ENCODE measurements around the gene STIP1.

Gene STIP1

DNA sequence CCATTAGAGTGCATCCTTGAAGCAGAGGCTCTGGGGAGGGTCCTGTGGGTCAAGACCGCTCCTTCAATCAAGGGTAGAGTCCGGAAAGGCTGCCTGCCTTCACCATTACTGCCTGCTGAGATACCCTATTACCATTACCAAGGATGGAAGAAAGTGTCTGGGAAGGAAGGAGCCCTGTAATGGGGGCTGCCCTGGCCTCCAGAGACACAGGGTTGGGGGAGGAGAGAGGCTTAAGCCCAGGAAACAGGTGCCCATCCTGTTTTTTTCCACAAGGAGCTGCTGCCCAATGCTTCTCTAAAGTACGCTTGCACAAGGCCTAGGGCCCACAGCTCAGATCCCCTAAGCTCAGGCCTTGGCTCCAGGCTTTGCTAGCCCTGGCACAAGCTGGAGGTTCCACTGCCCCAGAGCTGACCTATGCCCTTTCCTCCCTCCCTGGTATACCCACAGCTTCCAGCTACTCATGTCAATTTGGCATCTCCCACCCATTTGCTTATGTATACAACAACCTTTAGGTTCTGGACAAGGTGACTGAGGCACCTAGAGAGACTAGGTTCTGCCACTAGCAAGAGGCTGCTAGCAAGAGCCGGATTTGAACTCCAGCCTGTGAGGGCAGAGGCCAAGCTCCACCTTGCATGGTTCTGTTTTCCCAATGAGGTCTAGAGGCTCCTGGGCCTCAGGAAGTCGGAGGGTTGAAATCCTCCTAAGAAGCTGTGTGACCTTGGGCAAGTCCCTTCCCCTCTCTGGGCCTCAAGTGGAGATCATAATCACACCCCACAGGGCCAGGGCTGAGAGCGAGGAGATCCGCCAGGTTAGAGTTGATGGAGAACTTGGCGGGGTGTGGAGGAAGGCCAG is 63.8 kb downstream of the STIP1 start:
- no peak for DNase-seq

DNA sequence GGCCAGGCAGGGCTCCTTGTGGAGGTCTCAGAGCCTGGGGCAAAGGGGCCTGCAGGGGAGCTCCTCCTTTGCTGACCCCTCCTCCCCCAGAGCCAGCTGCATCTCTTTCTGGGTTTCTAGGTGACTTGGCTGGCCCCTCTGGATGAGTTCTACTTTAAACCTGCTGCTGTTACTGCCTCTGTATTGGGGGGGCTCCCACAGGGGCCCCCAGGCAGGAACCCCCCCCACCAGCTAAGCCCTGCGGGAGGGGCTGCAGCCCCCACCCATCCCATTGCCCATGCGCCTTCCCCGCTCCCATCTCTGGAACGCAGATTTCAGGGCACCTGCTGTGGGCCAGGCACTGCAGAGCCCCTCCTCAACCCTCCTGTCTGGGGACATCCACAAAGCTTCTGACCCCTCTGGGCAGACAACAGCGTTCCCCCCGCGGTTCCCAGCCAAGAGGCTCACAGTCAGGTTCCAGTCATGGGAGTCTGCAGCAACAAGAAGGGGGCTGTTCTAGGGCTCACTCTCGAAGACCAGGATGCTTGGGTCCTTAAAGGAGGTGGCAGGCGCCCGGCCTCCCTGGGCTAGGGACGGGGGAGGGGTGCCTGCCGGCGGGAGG is 64.5 kb downstream of the STIP1 start:
- no peak for DNase-seq

DNA sequence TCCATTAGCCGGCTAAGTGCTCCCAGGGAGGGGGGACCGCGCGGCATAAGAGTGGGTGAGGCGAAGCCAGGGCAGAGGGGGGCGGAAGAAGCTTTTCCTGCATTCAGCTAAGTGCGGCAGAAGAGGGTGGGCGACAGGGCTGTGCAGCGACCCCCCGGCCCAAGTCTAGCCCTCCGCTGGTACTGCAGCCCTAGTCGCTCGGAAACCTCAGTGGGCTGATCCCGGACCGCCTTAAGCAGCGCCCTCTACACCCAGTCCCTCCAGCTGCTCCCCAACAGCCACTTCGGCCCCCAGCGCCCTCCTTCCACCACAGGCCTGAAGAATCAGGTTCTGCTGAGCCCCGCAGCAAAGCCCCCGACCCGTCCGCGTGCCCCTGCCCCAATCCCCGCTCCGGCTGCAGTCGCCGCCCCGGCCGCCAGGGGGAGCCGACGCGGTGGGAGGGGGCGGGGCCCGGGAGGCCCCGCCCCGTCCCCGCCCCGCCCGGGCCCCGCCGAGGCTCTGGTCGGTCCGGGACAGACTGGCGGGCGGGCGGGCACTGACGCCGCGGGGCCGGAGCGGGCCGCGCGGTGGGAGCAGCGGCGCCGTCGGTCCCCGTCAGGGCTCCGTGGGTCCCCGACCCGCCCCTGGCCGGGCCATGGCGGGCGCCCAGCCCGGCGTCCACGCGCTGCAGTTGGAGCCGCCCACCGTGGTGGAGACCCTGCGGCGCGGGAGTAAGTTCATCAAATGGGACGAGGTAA is 65.2 kb downstream of the STIP1 start, which contains the start of gene PLCB3:
TSS of gene PLCB3 (plus strand) at position 515 of the 737 bp plus-strand sequence. CDS start at position 635, 120 bp downstream.
- DNase-seq = peak in 32 of 51 donors; percentile 20 to 75 (median 43)

DNA sequence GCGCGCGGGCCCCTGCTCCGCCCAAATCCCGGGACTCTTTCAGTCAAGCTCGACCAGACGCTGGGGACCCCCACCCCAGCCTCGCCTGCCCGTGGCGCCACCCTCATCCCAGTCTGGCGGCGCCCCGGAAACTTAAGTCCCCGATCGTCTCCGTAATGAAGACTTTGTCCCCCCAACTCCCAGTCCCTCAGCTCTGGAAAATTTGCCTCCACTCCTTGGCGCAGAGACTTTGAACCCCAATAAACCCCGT is 65.7 kb downstream of the STIP1 start:
- no peak for DNase-seq

DNA sequence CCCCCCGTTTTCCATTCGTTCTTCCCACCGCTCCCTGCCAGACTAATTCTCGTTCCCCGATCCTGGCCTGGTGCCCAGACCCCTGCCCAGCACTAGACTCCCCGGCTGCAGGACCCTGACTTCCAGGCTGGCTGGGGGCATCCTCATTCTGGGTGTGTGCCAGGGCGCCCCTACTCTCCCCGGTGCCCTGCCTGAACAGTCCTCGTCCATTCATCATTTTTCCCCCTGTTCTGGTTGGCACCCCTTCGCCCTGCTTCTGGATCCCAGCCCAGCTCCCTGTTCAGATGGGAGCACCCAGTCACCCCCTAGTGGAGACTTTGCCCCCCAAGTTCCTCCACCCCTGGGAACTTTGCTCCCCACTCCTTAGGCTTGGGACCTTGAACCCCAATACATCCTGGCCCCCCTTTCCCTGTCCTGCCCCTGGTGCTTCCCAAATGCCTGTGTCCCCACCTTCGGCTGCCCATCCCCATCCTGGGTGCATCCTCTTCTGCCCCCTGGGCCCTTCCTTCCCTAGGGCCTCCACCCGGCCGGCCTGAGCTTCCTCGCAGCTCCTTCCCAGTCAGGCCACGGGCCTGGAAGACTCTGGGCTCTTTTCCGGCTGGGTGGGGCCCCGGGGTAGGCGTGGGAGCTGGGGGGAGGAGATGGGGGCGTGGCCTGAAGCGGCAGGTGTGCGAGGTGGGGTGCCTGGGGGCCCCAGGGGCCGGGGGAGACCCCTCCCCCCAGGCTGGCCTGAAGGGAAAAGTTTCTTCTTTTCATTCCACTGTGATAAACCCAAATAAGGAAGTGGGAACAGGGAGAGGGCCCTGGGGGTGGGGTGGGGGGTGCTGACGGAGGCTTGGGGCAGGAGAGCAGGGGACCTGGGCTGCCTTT is 66.3 kb downstream of the STIP1 start:
- peak in 3 of 51 donors; percentile 16 to 41 (median 21) for DNase-seq

DNA sequence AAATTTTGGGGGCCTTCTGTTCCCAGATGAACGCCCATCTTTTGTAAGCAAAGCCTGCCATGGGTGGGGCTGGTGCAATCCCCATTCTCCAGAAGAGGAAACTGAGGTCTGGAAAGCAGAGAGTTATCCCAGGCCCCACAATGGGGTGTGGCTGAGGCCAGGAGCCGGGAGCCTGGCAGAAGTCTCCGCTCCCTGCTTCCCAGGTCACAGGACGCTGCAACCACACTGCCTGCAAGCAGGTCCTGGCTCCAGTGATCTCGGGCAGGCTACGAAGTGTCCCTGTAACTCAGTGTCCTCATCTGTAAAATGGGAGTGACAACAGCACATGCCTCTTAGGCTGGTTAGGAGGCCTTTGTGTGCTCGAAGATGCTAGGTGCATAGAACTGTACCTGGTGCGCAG is 67.1 kb downstream of the STIP1 start:
- DNase-seq = no peak

DNA sequence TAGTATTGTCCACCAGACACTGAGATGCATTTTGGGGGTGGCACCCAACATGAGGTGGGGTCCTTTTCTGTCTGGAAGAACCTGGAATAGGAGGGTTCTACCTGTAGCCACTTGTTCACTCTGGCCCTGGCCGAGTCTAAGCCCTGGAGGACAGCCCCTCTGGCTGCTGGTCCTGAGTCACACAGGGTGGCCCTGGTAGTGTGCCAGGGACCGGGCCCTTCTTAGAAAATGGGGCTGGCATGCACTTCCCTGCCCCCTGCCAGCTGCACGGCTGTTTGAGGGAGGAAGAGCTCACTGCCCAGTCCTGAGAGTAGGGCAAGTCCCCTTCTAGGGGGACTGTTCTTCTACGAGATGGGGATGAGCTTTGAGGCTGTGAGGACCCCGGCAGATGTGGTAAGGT is 67.5 kb downstream of the STIP1 start:
- peak in 34 of 51 donors; percentile 9 to 82 (median 52) for DNase-seq

Measured in hypothalamus (tissue), 51 donors.